MCF 10A (cell line): ENCODE data around the gene MYH15. TPM values are rescaled to one million over a fixed set of nuclear protein-coding genes. Genes with fewer than 3 reads are reported as not detected.

Experiments
- BruUV-seq: library from RNA; stranded (reverse); fragments of 400-500 nt; replicated peaks from 2 replicates; lab custom pipeline; 2021; lab: Mats Ljungman, UMichigan
- CTCF ChIA-PET: fragments of 300-600 bp; sonication (Branson Sonifier 250); formaldehyde crosslinking; extraction: SDS; loops from one replicate; lab custom pipeline; 2021; ENCODE audit warnings: antibody characterized with exemption, inconsistent platforms; lab: Yijun Ruan, JAX
- POLR2A ChIA-PET: fragments of 300-600, 350-650 bp; sonication (Branson Sonifier 250); formaldehyde crosslinking; extraction: SDS; loops from one replicate; lab custom pipeline; 2020; ENCODE audit warnings: antibody characterized with exemption, inconsistent platforms; lab: Yijun Ruan, JAX
- DNase-seq: peaks from one replicate; pipeline ENCODE4 v3.0.0-alpha.2; 2018; ENCODE audit not compliant: unreplicated experiment
- H3K27ac Mint-ChIP-seq: one replicate; pipeline ENCODE4 v1.8.0; 2022; ENCODE audit warnings: mild to moderate bottlenecking, low read depth, mixed read lengths; ENCODE audit not compliant: unreplicated experiment
- H3K27me3 Mint-ChIP-seq: one replicate; pipeline ENCODE4 v1.8.0; 2022; ENCODE audit warnings: mixed read lengths; ENCODE audit not compliant: insufficient read depth, unreplicated experiment
- H3K36me3 Mint-ChIP-seq: one replicate; pipeline ENCODE4 v1.8.0; 2022; ENCODE audit warnings: mild to moderate bottlenecking, moderate library complexity, mixed read lengths; ENCODE audit not compliant: insufficient read depth, unreplicated experiment
- H3K4me1 Mint-ChIP-seq: one replicate; pipeline ENCODE4 v1.8.0; 2022; ENCODE audit warnings: mixed read lengths; ENCODE audit not compliant: insufficient read depth, unreplicated experiment
- H3K4me3 Mint-ChIP-seq: one replicate; pipeline ENCODE4 v1.8.0; 2022; ENCODE audit warnings: mild to moderate bottlenecking, moderate library complexity, mixed read lengths; ENCODE audit not compliant: unreplicated experiment
- H3K9me3 Mint-ChIP-seq: one replicate; pipeline ENCODE4 v1.8.0; 2022; ENCODE audit warnings: mixed read lengths; ENCODE audit not compliant: unreplicated experiment
- intact Hi-C: fragments of 100-400 bp; cut with micrococcal nuclease; formaldehyde crosslinking; loops from 2 replicates; pipeline ENCODE4 v1.14.1; 2022
- total RNA-seq: library from RNA; stranded (reverse); gene quantifications from 2 replicates; pipeline ENCODE4 v1.2.3, GENCODE V29; 2022
- TF ChIP-seq, protein P1 (sequence below): fragments of 200-600 bp; IDR thresholded peaks from one replicate; pipeline ENCODE4 v1.8.0; 2022; ENCODE audit warnings: antibody characterized with exemption, mild to moderate bottlenecking; ENCODE audit not compliant: unreplicated experiment

The MYH15 gene
- total RNA-seq, 1 experiment from 2014 or later, result 0.19 TPM

DNA sequence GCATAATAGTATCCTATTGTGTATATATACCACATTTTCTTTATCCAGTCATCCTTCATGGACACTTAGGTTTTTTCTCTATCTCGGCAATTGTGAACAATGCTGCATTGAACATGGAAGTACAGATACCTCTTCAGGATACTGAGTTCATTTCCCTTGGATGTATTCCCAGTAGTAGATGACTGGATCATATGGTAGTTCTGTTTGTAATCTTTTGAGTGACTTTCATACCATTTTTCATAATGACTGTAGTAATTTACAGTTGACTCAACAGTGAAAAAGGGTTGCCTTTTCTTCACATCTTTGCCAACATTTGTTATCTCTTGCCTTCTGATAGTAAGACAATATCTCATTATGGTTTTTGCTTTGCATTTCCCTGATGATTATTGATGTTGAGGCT lies 21.8 kb downstream of the MYH15 start:
- TF ChIP-seq, protein P1, sequence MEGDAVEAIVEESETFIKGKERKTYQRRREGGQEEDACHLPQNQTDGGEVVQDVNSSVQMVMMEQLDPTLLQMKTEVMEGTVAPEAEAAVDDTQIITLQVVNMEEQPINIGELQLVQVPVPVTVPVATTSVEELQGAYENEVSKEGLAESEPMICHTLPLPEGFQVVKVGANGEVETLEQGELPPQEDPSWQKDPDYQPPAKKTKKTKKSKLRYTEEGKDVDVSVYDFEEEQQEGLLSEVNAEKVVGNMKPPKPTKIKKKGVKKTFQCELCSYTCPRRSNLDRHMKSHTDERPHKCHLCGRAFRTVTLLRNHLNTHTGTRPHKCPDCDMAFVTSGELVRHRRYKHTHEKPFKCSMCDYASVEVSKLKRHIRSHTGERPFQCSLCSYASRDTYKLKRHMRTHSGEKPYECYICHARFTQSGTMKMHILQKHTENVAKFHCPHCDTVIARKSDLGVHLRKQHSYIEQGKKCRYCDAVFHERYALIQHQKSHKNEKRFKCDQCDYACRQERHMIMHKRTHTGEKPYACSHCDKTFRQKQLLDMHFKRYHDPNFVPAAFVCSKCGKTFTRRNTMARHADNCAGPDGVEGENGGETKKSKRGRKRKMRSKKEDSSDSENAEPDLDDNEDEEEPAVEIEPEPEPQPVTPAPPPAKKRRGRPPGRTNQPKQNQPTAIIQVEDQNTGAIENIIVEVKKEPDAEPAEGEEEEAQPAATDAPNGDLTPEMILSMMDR, result no peak
- H3K4me3 Mint-ChIP-seq, result no peak overlapping the region
- ChIA-PET CTCF (interaction anchor here (0.6 to 11.0 kb wide), 14 partner anchors 9 to 1142 kb away, joined by 4 to 321 read pairs (median 8); no protein-coding TSS in a partner anchor), POLR2A (interaction anchor here (0.9 kb wide), 2 partner anchors 63 to 71 kb away, joined by 3 read pairs; no protein-coding TSS in a partner anchor)
- intact Hi-C loops, result loop anchor here (1.0 to 5.0 kb wide), 3 partner anchors 64 to 594 kb away; no protein-coding TSS in a partner anchor
- no peaks in the 10 kb centered on the region for H3K27me3 Mint-ChIP-seq
- no TSS peak for BruUV-seq
- no peak overlapping the region for H3K27ac Mint-ChIP-seq
- no peaks in the 10 kb centered on the region for H3K36me3 Mint-ChIP-seq
- no peak for DNase-seq
- no peaks in the 10 kb centered on the region for H3K4me1 Mint-ChIP-seq
- no peaks in the 10 kb centered on the region for H3K9me3 Mint-ChIP-seq

DNA sequence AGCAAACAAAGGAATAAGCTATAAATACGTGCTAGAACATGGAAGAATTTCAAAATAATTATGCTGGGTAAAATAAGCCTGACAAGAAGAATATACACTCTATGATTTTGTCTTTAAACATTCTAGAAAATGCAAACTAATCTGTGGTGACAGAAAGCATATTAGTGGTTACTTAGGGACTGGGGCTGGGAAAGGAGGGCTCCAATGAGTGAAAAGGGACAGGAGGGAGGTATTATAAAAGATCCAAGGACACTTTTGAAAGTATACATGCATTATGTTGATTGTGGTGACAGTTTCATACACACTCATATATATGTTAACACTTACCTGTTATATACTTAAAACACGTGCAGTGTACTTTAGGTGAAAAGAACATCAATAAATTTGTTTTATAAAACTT lies 23.0 kb downstream of the MYH15 start:
- TF ChIP-seq, protein P1, result no peak
- no peaks in the 10 kb centered on the region for H3K36me3 Mint-ChIP-seq
- BruUV-seq, result no TSS peak
- no peaks in the 10 kb centered on the region for H3K4me1 Mint-ChIP-seq
- CTCF ChIA-PET, result interaction anchor here (0.6 to 11.0 kb wide), 9 partner anchors 10 to 874 kb away, joined by 3 to 321 read pairs (median 4); no protein-coding TSS in a partner anchor
- H3K9me3 Mint-ChIP-seq, result no peaks in the 10 kb centered on the region
- intact Hi-C loops, result loop anchor here (5.0 kb wide), 1 partner anchor 595 kb away; no protein-coding TSS in a partner anchor
- no peak overlapping the region for H3K27ac Mint-ChIP-seq
- no peak for DNase-seq
- H3K4me3 Mint-ChIP-seq, result no peak overlapping the region
- POLR2A ChIA-PET, result interaction anchor here (0.6 to 1.1 kb wide), 5 partner anchors 10 to 1131 kb away, joined by 3 to 4 read pairs (median 3); no protein-coding TSS in a partner anchor
- no peaks in the 10 kb centered on the region for H3K27me3 Mint-ChIP-seq

DNA sequence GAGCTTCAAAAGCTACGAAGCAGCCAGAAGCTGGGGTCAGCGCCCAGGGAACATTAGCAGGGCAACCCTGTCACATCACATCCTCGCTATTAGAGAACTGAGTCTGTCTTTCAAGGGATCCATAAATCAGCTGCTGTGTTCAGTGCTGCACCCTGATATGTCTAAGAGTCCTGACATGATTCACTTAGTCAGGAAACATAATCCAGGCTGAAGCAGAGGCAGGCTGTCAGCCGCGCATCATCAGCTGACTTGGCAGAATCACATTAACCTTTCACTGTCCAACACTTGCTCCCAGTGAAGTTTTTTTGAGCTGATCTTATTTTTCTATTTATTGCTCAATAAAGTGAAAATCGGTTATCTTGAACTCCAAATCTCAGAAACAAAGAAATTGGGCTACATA lies 23.5 kb downstream of the MYH15 start:
- ChIA-PET POLR2A (interaction anchor here (0.6 to 1.1 kb wide), 3 partner anchors 9 to 354 kb away, joined by 3 to 4 read pairs (median 3); no protein-coding TSS in a partner anchor), CTCF (interaction anchor here (0.6 to 11.0 kb wide), 6 partner anchors 9 to 873 kb away, joined by 3 to 321 read pairs (median 4); no protein-coding TSS in a partner anchor)
- H3K27ac Mint-ChIP-seq, result no peak overlapping the region
- BruUV-seq, result no TSS peak
- H3K4me1 Mint-ChIP-seq, result no peaks in the 10 kb centered on the region
- DNase-seq, result peak; percentile 43
- no peaks in the 10 kb centered on the region for H3K27me3 Mint-ChIP-seq
- intact Hi-C loops, result loop anchor here (5.0 kb wide), 1 partner anchor 595 kb away; no protein-coding TSS in a partner anchor
- no peaks in the 10 kb centered on the region for H3K9me3 Mint-ChIP-seq
- H3K4me3 Mint-ChIP-seq, result no peak overlapping the region
- H3K36me3 Mint-ChIP-seq, result no peaks in the 10 kb centered on the region
- TF ChIP-seq, protein P1, result no peak

DNA sequence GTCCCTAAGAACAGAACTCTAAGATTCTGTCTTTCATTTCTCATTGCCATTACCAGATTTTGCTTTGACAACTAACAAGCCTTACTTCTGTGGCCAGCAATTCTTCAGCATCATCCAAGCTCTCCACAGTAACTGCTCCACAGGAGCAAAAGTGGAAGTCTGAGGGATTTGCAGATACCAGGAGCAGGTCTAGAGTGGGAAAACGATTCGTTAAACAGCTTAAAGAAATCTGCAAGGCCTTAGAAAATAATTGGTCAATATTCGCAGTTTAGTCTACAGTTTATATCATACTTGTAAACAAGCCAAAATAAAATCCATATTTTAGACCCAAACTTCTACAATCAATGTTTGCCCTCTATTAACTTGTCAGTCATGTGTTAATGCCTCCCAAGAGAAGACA lies 24.1 kb downstream of the MYH15 start:
- DNase-seq, result no peak
- Mint-ChIP-seq H3K36me3 (no peaks in the 10 kb centered on the region), H3K4me1 (no peaks in the 10 kb centered on the region), H3K9me3 (no peaks in the 10 kb centered on the region), H3K4me3 (no peak overlapping the region), H3K27ac (no peak overlapping the region), H3K27me3 (no peaks in the 10 kb centered on the region)
- no TSS peak for BruUV-seq
- CTCF ChIA-PET, result interaction anchor here (0.6 to 11.0 kb wide), 5 partner anchors 9 to 194 kb away, joined by 3 to 321 read pairs (median 4); partner anchors contain the start of gene CIP2A
- POLR2A ChIA-PET, result no interaction called here
- intact Hi-C loops, result loop anchor here (5.0 kb wide), 1 partner anchor 596 kb away; no protein-coding TSS in a partner anchor
- TF ChIP-seq, protein P1, result no peak
